HG03558 (cell line): ENCODE data around the gene SLC12A6.
A peak's percentile ranks its signal among the peaks of the same experiment; 100 is the strongest.
"Not testable (repeated sequence)": the region's sequence is repeated elsewhere in the genome, so short reads cannot be mapped to it uniquely, and the experiment has no call there.

Experiments
- ATAC-seq: cut with Tn5 transposase; IDR thresholded peaks from one replicate; pipeline ENCODE4 v1.9.1; 2021; ENCODE audit warnings: moderate number of reproducible peaks; ENCODE audit not compliant: unreplicated experiment; ENCODE audit errors: extremely low read depth

The SLC12A6 gene

DNA sequence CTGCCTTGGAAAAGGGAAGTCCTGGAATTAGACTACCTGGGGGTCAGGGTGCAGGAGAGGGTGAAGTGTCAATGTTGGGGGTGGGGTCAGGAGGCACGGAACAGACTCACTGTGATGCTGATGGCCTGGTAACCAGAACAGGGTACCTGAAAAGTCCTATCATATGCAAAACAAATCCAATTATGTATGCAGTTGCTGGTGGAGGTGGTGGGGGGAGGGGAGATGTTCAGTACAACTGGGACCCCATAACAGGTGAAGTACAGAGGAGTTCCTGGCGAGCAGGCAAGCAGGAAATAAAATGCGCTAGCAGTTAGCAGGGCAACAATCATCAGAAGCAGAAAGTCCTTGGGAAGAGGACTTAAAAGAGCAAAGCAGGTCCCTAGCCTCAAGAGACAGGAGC is 123.4 kb downstream of the SLC12A6 start:
- ATAC-seq, result no peak

DNA sequence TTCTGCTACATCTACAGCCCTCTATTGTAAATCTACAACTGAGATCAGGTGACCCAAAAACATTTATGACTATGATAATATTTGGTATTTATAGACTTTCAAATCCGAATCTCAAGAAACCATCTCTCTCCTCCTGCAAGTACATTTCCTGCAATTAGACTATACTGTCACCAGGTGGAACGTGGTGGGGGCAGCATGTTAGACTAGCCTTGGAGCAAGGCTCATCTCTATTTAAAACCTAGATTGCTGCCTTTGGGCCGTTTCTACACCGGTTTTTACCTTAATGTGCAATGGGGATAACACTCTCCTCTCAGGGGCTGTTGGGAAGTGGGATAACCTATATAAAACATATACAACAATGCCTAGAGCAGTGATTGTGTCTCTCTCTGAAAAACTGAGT is 123.9 kb downstream of the SLC12A6 start:
- ATAC-seq, result no peak

GRCh38 chr15:34209421-34210282 is 127.9 kb downstream of the SLC12A6 start, which contains the start of gene KATNBL1:
TSS of gene KATNBL1 (minus strand) at chr15:34210096. CDS start at chr15:34163676, 46,420 bp downstream.
- peak; percentile 75 for ATAC-seq

DNA sequence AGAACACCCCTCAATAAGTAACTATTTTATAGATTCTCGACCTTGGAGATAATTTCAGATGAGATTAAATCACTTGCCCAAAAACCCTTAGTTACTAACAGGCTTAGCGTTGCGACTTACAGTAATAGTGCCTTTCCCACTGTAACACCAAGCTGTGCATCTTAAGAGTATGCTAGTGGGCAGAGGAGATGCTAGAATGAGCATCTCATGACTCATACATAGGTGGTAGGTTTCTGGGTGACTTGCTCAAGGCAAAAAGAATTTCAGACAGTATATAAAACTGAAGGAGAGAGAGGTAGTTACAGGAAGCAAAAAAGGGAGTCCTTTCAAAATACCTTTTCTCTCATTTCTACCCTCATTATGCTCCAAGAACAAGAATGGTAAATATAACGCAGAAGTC is 131.6 kb downstream of the SLC12A6 start:
- no peak for ATAC-seq

DNA sequence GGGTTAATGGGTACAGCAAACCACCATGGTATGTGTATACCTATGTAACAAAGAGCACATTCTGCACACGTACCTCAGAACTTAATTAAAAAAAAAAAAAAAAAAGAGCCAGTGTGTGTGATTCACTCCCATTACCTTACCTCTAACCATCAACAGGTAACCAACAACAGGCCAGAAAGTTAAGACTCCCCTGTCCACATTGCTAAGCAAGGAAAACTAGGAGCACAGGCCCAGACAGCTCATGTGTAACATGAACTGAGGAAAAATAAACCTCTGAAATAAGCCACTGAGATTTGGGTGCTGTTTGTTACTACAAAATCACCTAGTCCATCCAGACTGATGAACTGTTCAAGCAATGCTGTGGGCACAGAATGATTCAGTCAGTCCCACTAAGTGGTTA is 133.6 kb downstream of the SLC12A6 start:
- no peak for ATAC-seq

- ATAC-seq, result no peak
These were observed 134.3 kb downstream of the SLC12A6 start for GRCh38 chr15:34203305-34203704.

GRCh38 chr15:34193272-34193671 is 144.3 kb downstream of the SLC12A6 start:
- ATAC-seq, result not testable (repeated sequence)

DNA sequence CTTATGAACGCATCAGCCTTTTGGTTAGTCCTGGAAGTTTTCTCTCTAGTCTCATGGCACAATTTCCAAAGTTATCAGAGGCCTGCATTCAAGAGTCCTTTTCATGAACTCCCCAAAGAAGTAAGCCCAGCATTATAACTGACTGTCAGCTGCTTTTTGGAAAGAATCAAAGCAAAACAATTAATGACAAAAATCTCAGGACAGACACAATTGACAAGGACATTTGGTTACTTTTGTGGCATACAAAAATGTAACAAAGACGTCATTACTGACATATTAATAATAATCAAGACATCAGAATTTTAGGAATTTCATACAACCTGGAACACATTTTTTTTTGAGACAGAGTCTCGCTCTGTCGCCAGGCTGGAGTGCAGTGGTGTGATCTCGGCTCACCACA is 148.9 kb downstream of the SLC12A6 start:
- ATAC-seq, result no peak

GRCh38 chr15:34185666-34186065 is 151.9 kb downstream of the SLC12A6 start:
- ATAC-seq, result no peak

DNA sequence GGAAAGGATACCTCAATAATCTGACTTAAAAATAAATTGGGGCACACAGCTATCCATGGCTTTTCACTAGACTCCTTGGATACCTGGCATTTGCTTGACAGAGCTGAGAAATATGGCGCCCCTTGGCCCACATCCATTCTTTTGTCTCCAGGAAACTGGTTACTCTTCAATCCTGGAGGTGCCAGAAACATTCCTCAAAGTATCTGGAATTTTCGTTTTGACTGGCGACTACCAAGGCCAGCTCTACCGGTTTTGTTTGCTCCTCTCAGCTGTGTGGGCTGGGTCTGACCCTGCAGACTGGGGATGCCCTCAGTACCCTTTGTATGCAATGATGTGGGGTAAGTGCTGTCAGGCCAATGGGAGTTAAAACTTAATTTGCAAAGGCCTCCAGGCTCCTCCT is 154.6 kb downstream of the SLC12A6 start:
- ATAC-seq, result no peak
